ENCODE measurements around the gene ACCS.

DNA sequence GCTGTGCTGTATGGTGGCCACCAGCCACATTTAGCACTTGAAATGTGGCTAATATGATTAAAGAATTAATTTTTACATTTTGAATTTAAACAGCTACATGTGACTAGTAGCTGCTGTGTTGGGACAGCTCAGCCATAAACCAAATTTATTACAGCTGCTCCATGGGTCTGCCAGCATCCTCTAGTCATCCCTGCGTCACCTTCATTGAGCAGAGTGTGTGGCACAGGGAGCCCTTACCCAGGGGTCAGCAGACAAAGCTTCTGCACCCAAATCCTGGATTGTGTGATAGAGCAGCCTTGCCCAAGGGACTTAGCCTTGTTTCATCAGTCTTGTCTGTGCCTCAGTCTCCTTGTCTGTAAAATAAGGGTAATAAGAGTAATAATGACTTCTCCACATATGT is 37.7 kb upstream of the ACCS start:
- TF ChIP-seq POLR2A (IDR thresholded peaks at IDR 0.05) (no peak), CTCF (IDR thresholded peaks at IDR 0.05 in 4 of 5, conservative IDR thresholded peaks at IDR 0.05 in 1 of 5) (no peak)
